ENCODE measurements around the gene ATP1A4. TPM values are rescaled to one million over a fixed set of nuclear protein-coding genes. Genes with fewer than 3 reads are reported as not detected.
"Not testable (repeated sequence)": the region's sequence is repeated elsewhere in the genome, so short reads cannot be mapped to it uniquely, and the experiment has no call there.

ATP1A4 gene
- total RNA-seq, 1 donor from 2014 or later, result not detected

DNA sequence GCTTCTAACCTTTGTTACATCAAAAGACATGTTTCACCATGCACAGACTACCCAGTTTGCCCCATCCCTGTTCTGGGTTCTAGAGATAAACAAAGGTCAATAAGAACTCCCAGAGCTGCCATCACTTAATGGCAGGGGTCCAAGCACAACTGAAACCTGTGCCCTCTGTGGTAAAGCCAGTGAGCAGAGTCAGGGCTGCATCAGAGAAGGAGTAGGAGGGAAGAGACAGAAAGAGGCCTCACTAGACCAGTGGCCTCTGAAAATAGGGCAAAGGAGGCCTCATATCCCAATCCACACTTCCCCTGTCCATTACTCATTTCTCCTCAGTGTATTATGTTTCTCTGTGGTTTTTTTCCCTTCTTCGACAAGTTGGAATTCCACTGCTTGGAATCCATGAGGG, 25.7 kb upstream of the ATP1A4 start:
- Mint-ChIP-seq H3K27ac (ENCODE audit: unreplicated experiment) (peak overlapping the region; percentile 95), H3K9me3 (ENCODE audit: unreplicated experiment) (no peaks in the 10 kb centered on the region), H3K27me3 (ENCODE audit: low read depth, unreplicated experiment) (peaks cover under 1% of the 10 kb centered on the region), H3K4me3 (ENCODE audit: unreplicated experiment) (no peak overlapping the region), H3K36me3 (ENCODE audit: low read depth, unreplicated experiment) (peaks cover under 1% of the 10 kb centered on the region), H3K4me1 (ENCODE audit: low read depth, unreplicated experiment) (peaks cover 53% of the 10 kb centered on the region)
- H3K9ac ChIP-seq (ENCODE audit: low read length), result no peak overlapping the region
- H3K36me3 ChIP-seq (ENCODE audit: insufficient read depth, low read length), result no peaks in the 10 kb centered on the region
- no peak overlapping the region for H3K27ac ChIP-seq (ENCODE audit: low read depth, low read length)
- no peak overlapping the region for H2AFZ ChIP-seq (ENCODE audit: low read depth, low read length)
- no peaks in the 10 kb centered on the region for H4K20me1 ChIP-seq (ENCODE audit: insufficient read depth, low read length)
- H3K4me3 ChIP-seq (ENCODE audit: insufficient read depth, low read depth, low read length), result no peak overlapping the region
- FAIRE-seq, result no peak
- no peaks in the 10 kb centered on the region for H3K79me2 ChIP-seq (ENCODE audit: insufficient read depth, low read length)
- peak overlapping the region; percentile 17 for H3K4me2 ChIP-seq (ENCODE audit: low read length)
- TF ChIP-seq EZH2 (IDR thresholded peaks at IDR 0.05; ENCODE audit: insufficient read depth, low read length), result no peak
- TF ChIP-seq, protein P1, sequence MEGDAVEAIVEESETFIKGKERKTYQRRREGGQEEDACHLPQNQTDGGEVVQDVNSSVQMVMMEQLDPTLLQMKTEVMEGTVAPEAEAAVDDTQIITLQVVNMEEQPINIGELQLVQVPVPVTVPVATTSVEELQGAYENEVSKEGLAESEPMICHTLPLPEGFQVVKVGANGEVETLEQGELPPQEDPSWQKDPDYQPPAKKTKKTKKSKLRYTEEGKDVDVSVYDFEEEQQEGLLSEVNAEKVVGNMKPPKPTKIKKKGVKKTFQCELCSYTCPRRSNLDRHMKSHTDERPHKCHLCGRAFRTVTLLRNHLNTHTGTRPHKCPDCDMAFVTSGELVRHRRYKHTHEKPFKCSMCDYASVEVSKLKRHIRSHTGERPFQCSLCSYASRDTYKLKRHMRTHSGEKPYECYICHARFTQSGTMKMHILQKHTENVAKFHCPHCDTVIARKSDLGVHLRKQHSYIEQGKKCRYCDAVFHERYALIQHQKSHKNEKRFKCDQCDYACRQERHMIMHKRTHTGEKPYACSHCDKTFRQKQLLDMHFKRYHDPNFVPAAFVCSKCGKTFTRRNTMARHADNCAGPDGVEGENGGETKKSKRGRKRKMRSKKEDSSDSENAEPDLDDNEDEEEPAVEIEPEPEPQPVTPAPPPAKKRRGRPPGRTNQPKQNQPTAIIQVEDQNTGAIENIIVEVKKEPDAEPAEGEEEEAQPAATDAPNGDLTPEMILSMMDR (IDR thresholded peaks at IDR 0.05; ENCODE audit: insufficient read depth, low read depth, low read length), result no peak
- H3K27me3 ChIP-seq (ENCODE audit: insufficient read depth, low read length), result no peaks in the 10 kb centered on the region
- peak; percentile 45 for DNase-seq (ENCODE audit: low read depth)
- peaks cover 25% of the 10 kb centered on the region for H3K4me1 ChIP-seq (ENCODE audit: insufficient read depth, low read length)
- no peaks in the 10 kb centered on the region for H3K9me3 ChIP-seq (ENCODE audit: insufficient read depth, low read depth, low read length)

DNA sequence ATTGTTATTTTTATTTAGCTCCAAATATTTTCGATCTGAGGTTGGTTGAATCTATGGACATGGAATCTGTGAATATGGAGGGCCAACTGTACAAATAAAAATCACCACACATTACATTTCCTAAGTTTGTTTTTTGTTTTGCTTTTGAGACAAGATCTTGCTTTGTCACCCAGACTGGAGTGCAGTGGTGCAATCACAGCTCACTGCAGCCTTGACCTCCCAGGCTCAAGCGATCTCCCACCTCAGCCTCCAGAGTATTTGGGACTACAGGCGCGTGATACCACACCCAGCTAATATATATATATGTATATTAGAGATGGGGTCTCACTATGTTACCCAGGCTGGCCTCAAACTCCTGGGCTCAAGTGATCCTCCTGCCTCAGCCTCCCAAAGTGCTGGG, 25.1 kb upstream of the ATP1A4 start:
- H3K27me3 ChIP-seq (ENCODE audit: insufficient read depth, low read length); H3K36me3 ChIP-seq (ENCODE audit: insufficient read depth, low read length); H3K36me3 Mint-ChIP-seq (ENCODE audit: low read depth, unreplicated experiment); DNase-seq (ENCODE audit: low read depth); H3K4me3 ChIP-seq (ENCODE audit: insufficient read depth, low read depth, low read length); H3K9me3 ChIP-seq (ENCODE audit: insufficient read depth, low read depth, low read length); FAIRE-seq; H3K9ac ChIP-seq (ENCODE audit: low read length); H3K4me2 ChIP-seq (ENCODE audit: low read length); H3K4me3 Mint-ChIP-seq (ENCODE audit: unreplicated experiment); H3K9me3 Mint-ChIP-seq (ENCODE audit: unreplicated experiment); H3K27ac ChIP-seq (ENCODE audit: low read depth, low read length); H3K27me3 Mint-ChIP-seq (ENCODE audit: low read depth, unreplicated experiment); H3K79me2 ChIP-seq (ENCODE audit: insufficient read depth, low read length); H4K20me1 ChIP-seq (ENCODE audit: insufficient read depth, low read length); H3K27ac Mint-ChIP-seq (ENCODE audit: unreplicated experiment); H2AFZ ChIP-seq (ENCODE audit: low read depth, low read length): not testable (repeated sequence)
- H3K4me1 ChIP-seq (ENCODE audit: insufficient read depth, low read length), result peaks cover 25% of the 10 kb centered on the region
- H3K4me1 Mint-ChIP-seq (ENCODE audit: low read depth, unreplicated experiment), result peaks cover 50% of the 10 kb centered on the region

DNA sequence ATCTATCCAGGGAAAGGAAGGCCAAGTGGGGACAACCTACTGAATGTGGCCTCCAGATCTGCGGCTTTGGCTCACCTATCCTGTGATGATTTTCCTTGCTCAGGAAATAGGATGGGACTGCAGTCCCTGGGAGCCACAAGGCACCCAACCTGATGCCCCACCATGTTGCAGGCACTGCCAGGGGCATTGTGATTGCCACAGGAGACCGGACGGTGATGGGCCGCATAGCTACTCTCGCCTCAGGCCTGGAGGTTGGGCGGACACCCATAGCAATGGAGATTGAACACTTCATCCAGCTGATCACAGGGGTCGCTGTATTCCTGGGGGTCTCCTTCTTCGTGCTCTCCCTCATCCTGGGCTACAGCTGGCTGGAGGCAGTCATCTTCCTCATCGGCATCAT, 24.0 kb upstream of the ATP1A4 start:
- Mint-ChIP-seq H3K27me3 (ENCODE audit: low read depth, unreplicated experiment) (peaks cover 10% of the 10 kb centered on the region), H3K4me3 (ENCODE audit: unreplicated experiment) (no peak overlapping the region), H3K27ac (ENCODE audit: unreplicated experiment) (no peak overlapping the region), H3K4me1 (ENCODE audit: low read depth, unreplicated experiment) (peaks cover 47% of the 10 kb centered on the region), H3K36me3 (ENCODE audit: low read depth, unreplicated experiment) (peaks cover 4% of the 10 kb centered on the region), H3K9me3 (ENCODE audit: unreplicated experiment) (peaks cover 3% of the 10 kb centered on the region)
- Histone ChIP-seq H3K36me3 (ENCODE audit: insufficient read depth, low read length) (no peaks in the 10 kb centered on the region), H3K4me1 (ENCODE audit: insufficient read depth, low read length) (peaks cover 25% of the 10 kb centered on the region), H3K9me3 (ENCODE audit: insufficient read depth, low read depth, low read length) (no peaks in the 10 kb centered on the region), H3K27me3 (ENCODE audit: insufficient read depth, low read length) (peaks cover 11% of the 10 kb centered on the region), H3K4me2 (ENCODE audit: low read length) (no peak overlapping the region), H4K20me1 (ENCODE audit: insufficient read depth, low read length) (no peaks in the 10 kb centered on the region), H2AFZ (ENCODE audit: low read depth, low read length) (no peak overlapping the region), H3K79me2 (ENCODE audit: insufficient read depth, low read length) (no peaks in the 10 kb centered on the region), H3K4me3 (ENCODE audit: insufficient read depth, low read depth, low read length) (no peak overlapping the region), H3K9ac (ENCODE audit: low read length) (no peak overlapping the region), H3K27ac (ENCODE audit: low read depth, low read length) (no peak overlapping the region)
- DNase-seq (ENCODE audit: low read depth) (no peak), FAIRE-seq (no peak)
- no peak for TF ChIP-seq EZH2 (IDR thresholded peaks at IDR 0.05; ENCODE audit: insufficient read depth, low read length)
- TF ChIP-seq, protein P1 (IDR thresholded peaks at IDR 0.05; ENCODE audit: insufficient read depth, low read depth, low read length), result no peak
